Measurements from ENCODE around the gene SLC37A1.

SLC37A1 gene

GRCh38 chr21:42580076-42580792 lies 66.6 kb downstream of the SLC37A1 start:
- Mint-ChIP-seq H3K27ac (no peak overlapping the region), H3K27me3 (ENCODE audit: low read depth) (peaks cover 13% of the 10 kb centered on the region), H3K36me3 (ENCODE audit: low read depth) (peaks cover 29% of the 10 kb centered on the region), H3K4me1 (no peaks in the 10 kb centered on the region), H3K4me3 (no peak overlapping the region), H3K9me3 (peaks cover 20% of the 10 kb centered on the region)
- TF ChIP-seq CTCF (IDR thresholded peaks at IDR 0.05; ENCODE audit: unreplicated experiment in 3 of 3) = no peak

- Mint-ChIP-seq H3K4me1 (no peaks in the 10 kb centered on the region), H3K36me3 (ENCODE audit: low read depth) (peaks cover 24% of the 10 kb centered on the region), H3K27me3 (ENCODE audit: low read depth) (peaks cover 13% of the 10 kb centered on the region), H3K9me3 (peaks cover 19% of the 10 kb centered on the region), H3K4me3 (no peak overlapping the region), H3K27ac (no peak overlapping the region)
- no peak for TF ChIP-seq CTCF (IDR thresholded peaks at IDR 0.05; ENCODE audit: unreplicated experiment in 3 of 3)
These were observed 67.2 kb downstream of the SLC37A1 start for GRCh38 chr21:42580793-42581321.

- no peak for TF ChIP-seq CTCF (IDR thresholded peaks at IDR 0.05; ENCODE audit: unreplicated experiment in 3 of 3)
- H3K36me3 Mint-ChIP-seq (ENCODE audit: low read depth) = peaks cover 20% of the 10 kb centered on the region
- H3K9me3 Mint-ChIP-seq = peaks cover 14% of the 10 kb centered on the region
- no peak overlapping the region for H3K4me3 Mint-ChIP-seq
- H3K27me3 Mint-ChIP-seq (ENCODE audit: low read depth) = peaks cover 13% of the 10 kb centered on the region
- H3K4me1 Mint-ChIP-seq = no peaks in the 10 kb centered on the region
- H3K27ac Mint-ChIP-seq = no peak overlapping the region
These were observed 67.8 kb downstream of the SLC37A1 start for GRCh38 chr21:42581336-42581992.

GRCh38 chr21:42581993-42582786 lies 68.5 kb downstream of the SLC37A1 start:
- H3K4me3 Mint-ChIP-seq = no peak overlapping the region

More at GRCh38 chr21:42581993-42582786, 68.5 kb downstream of the SLC37A1 start:
- Mint-ChIP-seq H3K9me3 (peaks cover 9% of the 10 kb centered on the region), H3K27me3 (ENCODE audit: low read depth) (peaks cover 18% of the 10 kb centered on the region), H3K36me3 (ENCODE audit: low read depth) (peaks cover 13% of the 10 kb centered on the region), H3K27ac (no peak overlapping the region), H3K4me1 (no peaks in the 10 kb centered on the region)
- no peak for TF ChIP-seq CTCF (IDR thresholded peaks at IDR 0.05; ENCODE audit: unreplicated experiment in 3 of 3)
